GM19023 (cell line): ENCODE measurements around the gene SMG1.
A peak's percentile ranks its signal among the peaks of the same experiment; 100 is the strongest.
"Not testable (repeated sequence)": the region's sequence is repeated elsewhere in the genome, so short reads cannot be mapped to it uniquely, and the experiment has no call there.

Experiments used
- ATAC-seq: cut with Tn5 transposase; IDR thresholded peaks from one replicate; pipeline ENCODE4 v1.9.1; 2021; ENCODE audit warnings: mild to moderate bottlenecking, moderate library complexity; ENCODE audit not compliant: unreplicated experiment

SMG1 gene

GRCh38 chr16:18801145-18801972 is 124.8 kb downstream of the SMG1 start, which contains the start of gene ARL6IP1:
Gene ARL6IP1 (minus strand): TSS chr16:18801549. CDS start chr16:18801466, 83 bp downstream.
- ATAC-seq = peak; percentile 96

- no peak for ATAC-seq
Measured at GRCh38 chr16:18800775-18801144, 125.4 kb downstream of the SMG1 start.

DNA sequence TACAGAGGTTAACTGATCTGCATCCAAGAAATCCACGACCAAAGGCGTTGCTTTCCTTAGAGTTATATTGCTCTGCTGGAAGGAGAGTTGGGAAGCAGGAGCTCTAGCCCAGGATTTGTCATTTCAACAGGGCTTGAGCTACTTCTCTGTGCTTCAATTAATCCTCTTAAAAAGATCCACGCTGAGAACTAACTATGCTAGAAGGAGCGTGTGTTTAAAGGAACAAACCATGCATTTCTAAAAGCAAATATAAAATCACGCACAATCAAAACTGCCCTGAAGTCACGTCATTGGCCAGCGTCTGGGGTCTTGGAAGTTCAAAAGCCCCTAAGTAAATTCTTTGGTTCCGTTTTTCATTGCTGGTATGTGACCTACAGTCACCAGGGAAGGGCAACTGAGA is 125.9 kb downstream of the SMG1 start:
- no peak for ATAC-seq

DNA sequence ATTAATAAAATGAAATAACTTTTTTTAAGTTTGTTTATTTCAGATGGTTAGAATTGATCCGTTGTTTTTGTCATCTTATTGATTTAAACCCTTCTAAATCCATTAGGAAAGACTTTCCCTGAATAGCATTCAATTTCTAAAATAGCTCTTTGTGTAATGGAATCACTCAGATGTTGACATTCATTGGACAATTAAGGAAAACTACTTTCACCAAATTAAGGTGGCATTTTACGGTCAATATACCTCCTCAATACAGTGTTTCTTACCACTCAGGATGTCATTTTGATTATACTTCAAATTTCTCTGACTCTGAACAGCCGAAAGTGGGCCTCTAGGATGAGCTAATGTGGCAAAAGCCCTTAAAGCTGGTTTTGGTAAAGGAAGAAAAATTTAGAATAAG is 126.7 kb downstream of the SMG1 start:
- ATAC-seq = no peak

GRCh38 chr16:18797746-18798145 is 128.5 kb downstream of the SMG1 start:
- ATAC-seq = no peak

GRCh38 chr16:18796377-18796776 is 129.8 kb downstream of the SMG1 start:
- ATAC-seq = no peak

GRCh38 chr16:18792836-18793433 is 133.3 kb downstream of the SMG1 start:
- no peak for ATAC-seq

DNA sequence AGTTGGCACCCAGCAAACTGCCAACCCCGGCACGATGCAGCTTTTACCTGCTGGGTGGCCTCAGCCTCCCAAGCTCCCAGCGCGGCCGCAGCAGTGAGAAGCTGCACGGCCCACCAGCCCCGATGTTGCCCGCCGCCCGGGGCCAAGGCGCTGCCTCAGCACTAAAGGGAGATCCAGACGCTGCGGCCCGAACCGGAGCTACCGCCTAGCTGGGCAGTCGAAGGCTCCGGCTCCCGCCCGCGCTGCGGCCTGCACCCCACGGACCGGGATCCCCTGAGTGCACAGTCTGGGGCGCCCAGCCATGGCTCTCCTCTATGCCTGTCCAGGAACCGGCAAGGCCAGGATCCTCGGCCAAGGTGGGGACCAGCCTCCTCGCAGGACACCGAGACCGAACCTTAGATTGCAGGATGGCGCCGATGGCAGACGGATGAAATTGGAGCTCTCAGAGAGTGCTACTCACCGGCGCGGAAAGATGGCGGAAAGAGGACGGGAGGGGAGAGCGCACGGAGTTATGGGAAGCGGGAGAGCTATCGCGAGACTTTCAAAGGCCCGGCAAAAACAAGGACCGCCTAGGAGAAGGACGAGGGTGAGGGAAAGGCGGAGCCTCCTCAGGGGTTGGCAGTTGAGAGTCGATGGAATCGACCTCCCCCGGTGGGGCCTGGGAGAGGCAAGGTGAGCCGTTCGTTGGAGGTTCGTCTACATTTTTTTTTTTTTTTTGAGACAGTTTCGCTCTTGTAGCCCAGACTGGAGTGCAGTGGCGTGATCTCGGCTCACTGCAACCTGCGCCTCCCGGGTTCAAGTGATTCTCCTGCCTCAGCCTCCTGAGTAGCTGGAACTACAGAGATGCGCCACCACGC is 136.1 kb downstream of the SMG1 start, which contains the start of gene RPS15A:
Gene RPS15A (minus strand): TSS at position 485 of the 857 bp plus-strand sequence. CDS start 1,221 bp downstream, outside the sequence.
- ATAC-seq = peak; percentile 75

DNA sequence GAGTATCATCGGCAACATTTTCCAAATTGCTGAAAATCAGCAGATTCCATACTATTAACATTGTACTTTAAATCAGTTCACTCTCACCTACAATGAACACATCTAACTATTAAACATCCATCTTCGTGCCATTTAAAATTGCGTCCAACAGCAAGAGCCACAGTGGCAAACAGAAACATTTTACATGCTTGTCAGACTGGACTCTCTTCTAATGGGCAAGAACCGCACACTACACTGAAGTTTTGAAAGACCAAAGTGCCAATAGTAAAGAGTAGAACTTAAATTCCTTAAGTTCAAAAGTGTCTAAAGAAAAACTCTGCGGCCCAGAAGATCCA is 136.7 kb downstream of the SMG1 start:
- no peak for ATAC-seq

GRCh38 chr16:18788828-18789514 is 137.2 kb downstream of the SMG1 start:
- ATAC-seq = no peak

GRCh38 chr16:18784917-18785623 is 141.1 kb downstream of the SMG1 start:
- no peak for ATAC-seq

DNA sequence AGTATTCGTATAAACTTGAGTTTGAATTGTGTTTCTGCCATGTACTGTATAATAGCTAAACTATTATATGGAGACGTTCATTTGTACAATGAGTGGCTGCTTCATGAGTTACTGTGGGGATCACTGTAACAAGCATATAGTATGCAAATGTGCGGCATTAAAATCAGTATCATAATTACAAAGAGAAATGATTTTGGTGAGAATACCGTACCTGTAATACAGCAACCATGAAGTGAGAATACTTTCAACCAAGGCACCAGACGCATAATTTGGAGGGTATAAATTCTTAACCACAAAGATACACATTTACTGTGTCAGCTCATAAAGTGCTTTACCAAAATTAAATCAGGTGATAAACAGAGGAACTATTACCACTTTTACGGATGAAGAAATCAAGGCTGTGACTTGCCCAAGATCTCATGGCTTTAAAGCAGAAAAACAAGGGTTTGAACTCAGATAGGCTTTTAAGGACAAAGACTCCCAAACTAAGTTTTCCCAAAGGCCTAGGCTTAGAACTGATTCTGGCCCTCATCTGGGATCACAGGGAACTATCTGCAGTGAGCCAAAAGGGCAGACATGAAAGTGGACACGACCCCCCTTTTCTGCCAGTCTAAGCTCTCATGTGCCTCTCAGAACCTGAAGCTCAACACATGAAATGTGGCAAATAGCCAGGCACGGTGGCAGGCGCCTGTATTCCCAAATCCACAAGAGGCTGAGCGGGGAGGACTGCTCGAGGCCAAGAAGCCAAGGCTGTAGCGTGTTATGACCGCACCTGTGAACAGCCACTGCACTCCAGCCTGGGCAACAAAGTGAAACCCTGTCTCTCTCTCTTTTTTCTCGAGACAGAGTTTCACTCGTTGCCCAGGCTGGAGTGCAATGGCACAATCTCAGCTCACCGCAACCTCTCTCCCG is 142.5 kb downstream of the SMG1 start:
- no peak for ATAC-seq

GRCh38 chr16:18782697-18783429 is 143.3 kb downstream of the SMG1 start:
- ATAC-seq = no peak

- ATAC-seq = not testable (repeated sequence)
Measured at GRCh38 chr16:18781232-18781631, 145.0 kb downstream of the SMG1 start.

GRCh38 chr16:18780460-18781026 is 145.7 kb downstream of the SMG1 start:
- ATAC-seq = not testable (repeated sequence)

DNA sequence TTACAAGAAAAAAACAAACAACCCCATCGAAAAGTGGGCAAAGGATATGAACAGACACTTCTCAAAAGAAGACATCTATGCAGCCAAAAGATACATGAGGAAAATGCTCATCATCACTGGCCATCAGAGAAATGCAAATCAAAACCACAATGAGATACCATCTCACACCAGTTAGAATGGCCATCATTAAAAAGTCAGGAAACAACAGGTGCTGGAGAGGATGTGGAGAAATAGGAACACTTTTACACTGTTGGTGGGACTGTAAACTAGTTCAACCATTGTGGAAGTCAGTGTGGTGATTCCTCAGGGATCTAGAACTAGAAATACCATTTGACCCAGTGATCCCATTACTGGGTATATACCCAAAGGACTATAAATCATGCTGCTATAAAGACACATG is 148.5 kb downstream of the SMG1 start:
- not testable (repeated sequence) for ATAC-seq

- ATAC-seq = not testable (repeated sequence)
Measured at GRCh38 chr16:18776334-18776733, 149.9 kb downstream of the SMG1 start.

DNA sequence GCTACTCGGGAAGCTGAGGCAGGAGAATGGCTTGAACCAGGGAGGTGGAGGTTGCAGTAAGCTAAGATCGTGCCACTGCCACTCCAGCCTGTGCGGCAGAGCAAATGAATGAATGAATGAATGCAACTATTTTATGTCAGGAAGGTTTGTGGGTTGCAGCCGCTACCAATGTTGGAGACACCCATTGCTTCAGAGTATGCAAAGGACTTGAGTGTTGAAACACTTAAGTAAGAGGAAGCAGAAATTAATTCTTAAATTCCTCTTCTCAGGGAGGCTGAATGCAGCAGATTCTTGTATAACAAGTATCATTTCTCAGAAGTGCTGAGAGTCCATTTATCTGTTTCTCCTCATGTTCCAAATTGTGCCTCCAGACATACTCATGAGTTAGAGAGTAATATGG is 151.6 kb downstream of the SMG1 start:
- not testable (repeated sequence) for ATAC-seq
